Thyroid gland (tissue), 4 donors: ENCODE results near the gene RNPEPL1. TPM values are rescaled to one million over a fixed set of nuclear protein-coding genes. Genes with fewer than 3 reads are reported as not detected.

ENCODE experiments used
- DNase-seq, 2 donors: peaks; one replicate each; pipeline ENCODE4 v3.0.0-alpha.2; 2019
- H3K27ac ChIP-seq, 3 donors: fragments of 200-600 bp; sonication (generic); 1 replicate in 2 of 3; 2 replicates in 1 of 3; pipeline ENCODE4 v1.5.1; 2016 to 2019; ENCODE audit warnings: mild to moderate bottlenecking in 1 of 3, moderate library complexity in 1 of 3
- H3K27me3 ChIP-seq: fragments of 200-600 bp; sonication (generic); one replicate; pipeline ENCODE4 v1.5.1; 2019
- H3K36me3 ChIP-seq, 2 donors: fragments of 200-600 bp; sonication (generic); one replicate each; pipeline ENCODE4 v1.5.1; 2016 to 2019
- H3K4me1 ChIP-seq, 2 donors: fragments of 200-600 bp; sonication (generic); one replicate each; pipeline ENCODE4 v1.5.1; 2017 to 2019
- H3K4me3 ChIP-seq, 3 donors: fragments of 200-600 bp; sonication (generic); replicated peaks in 1 of 3; 1 replicate in 2 of 3; 2 replicates in 1 of 3; pipeline ENCODE4 v1.5.1; 2016; ENCODE audit warnings: mild to moderate bottlenecking in 1 of 3
- H3K9me3 ChIP-seq: fragments of 200-600 bp; sonication (generic); one replicate; pipeline ENCODE4 v1.5.1; 2017
- POLR2A ChIP-seq, 2 donors: fragments of 450-650 bp; IDR thresholded peaks; one replicate each; pipeline ENCODE4 v1.6.1; 2017; ENCODE audit warnings: antibody characterized with exemption in 2 of 2, mild to moderate bottlenecking in 2 of 2, moderate library complexity in 1 of 2
- WGBS, 2 donors: methylation state at CpG; one replicate each; pipeline ENCODE4 v1.1.5; 2017; 5-methylcytosine and 5-hydroxymethylcytosine counted together
- intact Hi-C: fragments of 100-400 bp; cut with DNase I; formaldehyde crosslinking; loops from one replicate; pipeline ENCODE4 v1.15.1; 2023
- total RNA-seq, 4 donors: library from RNA; depleted of rRNA; stranded (reverse); fragments of >200 nt; gene quantifications; one replicate each; pipeline ENCODE4 v1.2.3, GENCODE V29; 2016
- TF ChIP-seq, protein P1 (sequence below), 6 experiments: fragments of 200-600 bp in 3 of 6; fragments of 450-650 bp in 3 of 6; sonication (generic) in 3 of 6; IDR thresholded peaks; one replicate each; pipeline ENCODE4 v1.5.1; 2016 to 2019; ENCODE audit warnings: antibody characterized with exemption in 6 of 6, mild to moderate bottlenecking in 2 of 6, inconsistent platforms in 1 of 6, moderate library complexity in 1 of 6

RNPEPL1 gene
- total RNA-seq, 4 donors from 2014 or later, result 20.0 to 45.5 (median 37.3) TPM

DNA sequence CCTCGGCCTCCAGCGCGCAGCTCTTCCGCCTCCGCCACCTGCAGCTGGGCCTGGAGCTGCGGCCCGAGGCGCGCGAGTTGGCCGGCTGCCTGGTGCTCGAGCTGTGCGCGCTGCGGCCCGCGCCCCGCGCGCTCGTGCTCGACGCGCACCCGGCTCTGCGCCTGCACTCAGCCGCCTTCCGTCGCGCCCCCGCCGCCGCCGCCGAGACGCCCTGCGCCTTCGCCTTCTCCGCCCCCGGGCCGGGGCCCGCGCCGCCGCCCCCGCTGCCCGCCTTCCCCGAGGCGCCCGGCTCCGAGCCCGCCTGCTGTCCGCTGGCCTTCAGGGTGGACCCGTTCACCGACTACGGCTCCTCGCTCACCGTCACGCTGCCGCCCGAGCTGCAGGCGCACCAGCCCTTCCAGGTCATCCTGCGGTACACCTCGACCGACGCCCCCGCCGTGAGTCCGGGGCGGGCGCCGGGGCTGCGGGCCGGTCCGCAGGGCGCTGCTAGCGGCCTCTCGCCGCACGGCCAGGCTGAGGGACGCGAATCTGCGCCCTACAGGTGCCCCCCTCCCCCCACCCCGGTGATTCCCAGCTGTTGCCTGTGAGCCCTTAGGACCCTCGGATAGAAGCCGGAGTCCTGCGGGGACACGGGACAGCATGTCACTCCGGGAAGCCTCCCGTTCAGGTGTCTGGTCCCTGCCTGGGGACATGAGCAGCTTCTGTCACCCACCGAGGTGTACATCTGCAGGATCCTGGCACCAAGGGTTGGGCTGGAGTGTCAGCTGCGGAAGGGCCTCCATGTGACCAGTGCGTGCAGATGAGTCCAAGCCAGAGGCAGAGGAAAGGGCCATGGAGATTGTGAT, 616 bp downstream of the RNPEPL1 start:
- peak overlapping the region in 2 of 3 donors; percentile 38 to 52 for H3K27ac ChIP-seq
- TF ChIP-seq POLR2A (IDR thresholded peaks at IDR 0.05), result peak in 1 of 2 donors; percentile 67
- TF ChIP-seq, protein P1, sequence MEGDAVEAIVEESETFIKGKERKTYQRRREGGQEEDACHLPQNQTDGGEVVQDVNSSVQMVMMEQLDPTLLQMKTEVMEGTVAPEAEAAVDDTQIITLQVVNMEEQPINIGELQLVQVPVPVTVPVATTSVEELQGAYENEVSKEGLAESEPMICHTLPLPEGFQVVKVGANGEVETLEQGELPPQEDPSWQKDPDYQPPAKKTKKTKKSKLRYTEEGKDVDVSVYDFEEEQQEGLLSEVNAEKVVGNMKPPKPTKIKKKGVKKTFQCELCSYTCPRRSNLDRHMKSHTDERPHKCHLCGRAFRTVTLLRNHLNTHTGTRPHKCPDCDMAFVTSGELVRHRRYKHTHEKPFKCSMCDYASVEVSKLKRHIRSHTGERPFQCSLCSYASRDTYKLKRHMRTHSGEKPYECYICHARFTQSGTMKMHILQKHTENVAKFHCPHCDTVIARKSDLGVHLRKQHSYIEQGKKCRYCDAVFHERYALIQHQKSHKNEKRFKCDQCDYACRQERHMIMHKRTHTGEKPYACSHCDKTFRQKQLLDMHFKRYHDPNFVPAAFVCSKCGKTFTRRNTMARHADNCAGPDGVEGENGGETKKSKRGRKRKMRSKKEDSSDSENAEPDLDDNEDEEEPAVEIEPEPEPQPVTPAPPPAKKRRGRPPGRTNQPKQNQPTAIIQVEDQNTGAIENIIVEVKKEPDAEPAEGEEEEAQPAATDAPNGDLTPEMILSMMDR (IDR thresholded peaks at IDR 0.05), result peak in 1 of 6 experiments; percentile 6
- peak; percentile 66 to 69 for DNase-seq
- WGBS, 2 donors, result 12% methylated on average over 18 of the region's 93 CpGs; no CpG with 5 or more reads in 1 of the 2 donors
- H3K36me3 ChIP-seq, result peaks cover 0 to 4% of the 10 kb centered on the region in 2 donors
- H3K27me3 ChIP-seq, result no peaks in the 10 kb centered on the region
- no peaks in the 10 kb centered on the region for H3K9me3 ChIP-seq
- intact Hi-C loops, result loop anchor here (10.0 kb wide), 1 partner anchor 334 kb away; no protein-coding TSS in a partner anchor
- peak overlapping the region; percentile 14 to 64 (median 46) for H3K4me3 ChIP-seq
- H3K4me1 ChIP-seq, result peaks cover 30 to 47% of the 10 kb centered on the region in 2 donors

- intact Hi-C loops, result loop anchor here (10.0 kb wide), 1 partner anchor 335 kb away; no protein-coding TSS in a partner anchor
- DNase-seq, result no peak
- no peaks in the 10 kb centered on the region for H3K27me3 ChIP-seq
- H3K36me3 ChIP-seq, result peaks cover 4% of the 10 kb centered on the region in 2 donors
- H3K9me3 ChIP-seq, result no peaks in the 10 kb centered on the region
- 79 to 92% methylated on average over 4 to 8 of the region's 9 CpGs for WGBS, 2 donors
- peak overlapping the region in 2 of 3 donors; percentile 14 to 64 for H3K4me3 ChIP-seq
- peaks cover 30 to 47% of the 10 kb centered on the region in 2 donors for H3K4me1 ChIP-seq
- H3K27ac ChIP-seq, result no peak overlapping the region
- no peak for TF ChIP-seq POLR2A (IDR thresholded peaks at IDR 0.05)
- TF ChIP-seq, protein P1 (IDR thresholded peaks at IDR 0.05), result no peak
These were observed 1.3 kb downstream of the RNPEPL1 start for GRCh38 chr2:240569523-240569997.

DNA sequence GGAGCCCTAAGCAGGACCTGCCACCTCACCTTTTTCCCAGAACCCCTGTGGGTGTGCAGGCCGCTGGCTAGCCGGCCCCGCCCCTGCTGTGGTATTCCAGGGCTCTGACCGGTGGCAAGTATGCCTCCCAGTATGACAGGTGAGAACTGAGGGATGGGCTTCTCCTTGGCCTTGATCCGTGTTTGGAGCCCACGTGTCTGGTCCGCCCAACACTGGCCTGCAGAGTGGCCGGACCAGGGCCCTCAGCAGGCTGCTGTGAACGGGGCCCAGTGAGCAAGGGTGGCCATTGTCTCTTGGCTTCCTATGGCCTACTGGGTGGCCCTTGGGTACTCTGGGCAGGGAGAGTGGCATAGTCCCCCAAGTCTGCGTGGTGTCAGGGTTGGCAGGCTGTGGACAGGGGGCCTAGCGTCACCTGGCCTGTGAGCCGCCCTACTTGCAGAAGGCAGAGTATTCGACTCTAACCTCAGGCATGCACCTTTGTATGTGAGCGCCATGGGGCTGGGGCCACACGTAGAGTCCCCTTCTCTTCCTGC, 1.8 kb downstream of the RNPEPL1 start:
- Histone ChIP-seq H3K9me3 (no peaks in the 10 kb centered on the region), H3K27me3 (no peaks in the 10 kb centered on the region), H3K4me1 (peaks cover 30 to 45% of the 10 kb centered on the region in 2 donors), H3K4me3 (no peak overlapping the region), H3K36me3 (peaks cover 5 to 10% of the 10 kb centered on the region in 2 donors), H3K27ac (no peak overlapping the region)
- peak in 1 of 2 donors; percentile 0 for DNase-seq
- intact Hi-C loops, result loop anchor here (10.0 kb wide), 1 partner anchor 335 kb away; no protein-coding TSS in a partner anchor
- 94 to 95% methylated on average over 8 to 14 of the region's 15 CpGs for WGBS, 2 donors
- TF ChIP-seq, protein P1 (IDR thresholded peaks at IDR 0.05), result no peak
- no peak for TF ChIP-seq POLR2A (IDR thresholded peaks at IDR 0.05)

GRCh38 chr2:240570531-240571313, 2.4 kb downstream of the RNPEPL1 start:
- Histone ChIP-seq H3K27me3 (no peaks in the 10 kb centered on the region), H3K27ac (no peak overlapping the region), H3K9me3 (no peaks in the 10 kb centered on the region), H3K36me3 (peaks cover 10 to 16% of the 10 kb centered on the region in 2 donors), H3K4me1 (peaks cover 29 to 39% of the 10 kb centered on the region in 2 donors), H3K4me3 (no peak overlapping the region)
- intact Hi-C loops, result no loop called here
- no peak for TF ChIP-seq POLR2A (IDR thresholded peaks at IDR 0.05)
- TF ChIP-seq, protein P1 (IDR thresholded peaks at IDR 0.05), result no peak
- peak in 1 of 2 donors; percentile 1 for DNase-seq
- 82 to 87% methylated on average over 8 to 9 of the region's 11 CpGs for WGBS, 2 donors
